ENCODE results near the gene PRTN3. TPM values are rescaled to one million over a fixed set of nuclear protein-coding genes. Genes with fewer than 3 reads are reported as not detected.
A peak's percentile ranks its signal among the peaks of the same experiment; 100 is the strongest.
"Not testable (repeated sequence)": the region's sequence is repeated elsewhere in the genome, so short reads cannot be mapped to it uniquely, and the experiment has no call there.

Gene PRTN3
- total and polyA plus RNA-seq, 2 experiments from 2014 or later = not detected

DNA sequence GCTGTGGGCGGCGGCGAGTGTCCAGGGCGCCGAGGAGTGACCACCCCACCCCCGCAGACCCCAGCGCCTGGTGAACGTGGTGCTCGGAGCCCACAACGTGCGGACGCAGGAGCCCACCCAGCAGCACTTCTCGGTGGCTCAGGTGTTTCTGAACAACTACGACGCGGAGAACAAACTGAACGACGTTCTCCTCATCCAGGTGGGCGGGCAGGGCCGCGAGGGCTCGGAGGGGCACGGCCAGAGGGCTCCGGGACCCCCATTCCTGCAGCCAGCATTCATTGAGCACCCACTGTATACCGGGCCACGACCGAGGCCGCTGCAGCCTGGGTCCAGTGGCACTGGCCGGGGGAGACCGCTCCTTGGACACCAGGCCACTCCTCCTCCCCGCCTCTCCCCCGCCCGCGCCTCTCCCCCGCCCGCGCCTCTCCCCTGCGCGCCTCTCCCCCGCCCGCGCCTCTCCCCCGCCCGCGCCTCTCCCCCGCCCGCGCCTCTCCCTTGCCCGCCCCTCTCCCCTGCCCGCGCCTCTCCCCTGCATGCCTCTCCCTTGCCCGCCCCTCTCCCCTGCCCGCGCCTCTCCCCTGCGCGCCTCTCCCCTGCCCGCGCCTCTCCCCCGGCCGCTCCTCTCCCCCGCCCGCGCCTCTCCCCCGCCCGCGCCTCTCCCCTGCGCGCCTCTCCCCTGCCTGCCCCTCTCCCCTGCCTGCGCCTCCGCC lies 3.2 kb downstream of the PRTN3 start:
- no peaks in the 10 kb centered on the region for H3K36me3 ChIP-seq (replicated peaks; ENCODE audit: insufficient read depth, low read depth)
- H3K4me1 ChIP-seq (ENCODE audit: insufficient read depth) = peaks cover 10% of the 10 kb centered on the region
- no peak overlapping the region for H2AFZ ChIP-seq
- no peak overlapping the region for H3K4me3 ChIP-seq
- H3K27me3 ChIP-seq = peaks cover 27% of the 10 kb centered on the region
- TF ChIP-seq EZH2phosphoT487 (IDR thresholded peaks at IDR 0.05; ENCODE audit: low read depth, severe bottlenecking, unreplicated experiment) (no peak), EZH2 (IDR thresholded peaks at IDR 0.05; ENCODE audit: borderline replicate concordance) (peak; percentile 7)
- TF ChIP-seq, protein P1, sequence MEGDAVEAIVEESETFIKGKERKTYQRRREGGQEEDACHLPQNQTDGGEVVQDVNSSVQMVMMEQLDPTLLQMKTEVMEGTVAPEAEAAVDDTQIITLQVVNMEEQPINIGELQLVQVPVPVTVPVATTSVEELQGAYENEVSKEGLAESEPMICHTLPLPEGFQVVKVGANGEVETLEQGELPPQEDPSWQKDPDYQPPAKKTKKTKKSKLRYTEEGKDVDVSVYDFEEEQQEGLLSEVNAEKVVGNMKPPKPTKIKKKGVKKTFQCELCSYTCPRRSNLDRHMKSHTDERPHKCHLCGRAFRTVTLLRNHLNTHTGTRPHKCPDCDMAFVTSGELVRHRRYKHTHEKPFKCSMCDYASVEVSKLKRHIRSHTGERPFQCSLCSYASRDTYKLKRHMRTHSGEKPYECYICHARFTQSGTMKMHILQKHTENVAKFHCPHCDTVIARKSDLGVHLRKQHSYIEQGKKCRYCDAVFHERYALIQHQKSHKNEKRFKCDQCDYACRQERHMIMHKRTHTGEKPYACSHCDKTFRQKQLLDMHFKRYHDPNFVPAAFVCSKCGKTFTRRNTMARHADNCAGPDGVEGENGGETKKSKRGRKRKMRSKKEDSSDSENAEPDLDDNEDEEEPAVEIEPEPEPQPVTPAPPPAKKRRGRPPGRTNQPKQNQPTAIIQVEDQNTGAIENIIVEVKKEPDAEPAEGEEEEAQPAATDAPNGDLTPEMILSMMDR (IDR thresholded peaks at IDR 0.05; ENCODE audit: poor library complexity) = no peak
- H3K4me2 ChIP-seq = peak overlapping the region; percentile 82
- 44% methylated on average over 18 of the region's 70 CpGs for WGBS (ENCODE audit: low lambda C conversion rate, missing lambda C conversion rate)
- no peak overlapping the region for H3K27ac ChIP-seq
- DNase-seq (ENCODE audit: low spot score) = no peak
- no peaks in the 10 kb centered on the region for H3K9me2 ChIP-seq (replicated peaks; ENCODE audit: insufficient read depth)
- H4K20me1 ChIP-seq (ENCODE audit: insufficient read depth, poor library complexity, severe bottlenecking) = no peaks in the 10 kb centered on the region
- no peaks in the 10 kb centered on the region for H3K79me2 ChIP-seq
- H3K9me3 ChIP-seq (ENCODE audit: low read depth) = no peaks in the 10 kb centered on the region

DNA sequence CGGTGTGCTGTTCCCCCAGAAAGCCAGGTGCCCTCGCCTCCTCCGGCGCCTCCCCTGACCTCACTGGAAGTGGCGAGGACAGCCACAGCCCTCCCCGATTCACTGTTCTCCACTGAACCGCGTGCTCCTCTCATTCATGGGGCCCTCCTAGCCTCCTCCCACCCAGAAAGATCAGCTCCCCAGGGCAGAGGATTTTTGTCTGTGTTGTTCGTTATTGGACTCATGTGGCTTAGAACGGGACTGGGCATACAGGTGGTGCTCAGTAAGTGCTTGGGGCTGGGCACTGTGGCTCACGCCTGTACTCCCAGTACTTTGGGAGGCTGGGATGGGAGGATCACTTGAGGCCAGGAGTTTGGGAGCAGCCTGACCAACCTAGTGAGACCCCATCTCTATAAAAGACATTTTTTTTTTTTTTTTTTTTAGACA lies 3.8 kb downstream of the PRTN3 start:
- Histone ChIP-seq H3K79me2 (no peaks in the 10 kb centered on the region), H3K4me2 (no peak overlapping the region), H4K20me1 (ENCODE audit: insufficient read depth, poor library complexity, severe bottlenecking) (no peaks in the 10 kb centered on the region), H3K4me3 (no peak overlapping the region), H3K36me3 (replicated peaks; ENCODE audit: insufficient read depth, low read depth) (no peaks in the 10 kb centered on the region), H3K9me2 (replicated peaks; ENCODE audit: insufficient read depth) (no peaks in the 10 kb centered on the region), H3K27ac (no peak overlapping the region), H3K9me3 (ENCODE audit: low read depth) (no peaks in the 10 kb centered on the region), H2AFZ (no peak overlapping the region), H3K4me1 (ENCODE audit: insufficient read depth) (peaks cover 10% of the 10 kb centered on the region), H3K27me3 (peaks cover 27% of the 10 kb centered on the region)
- no peak for DNase-seq (ENCODE audit: low spot score)
- WGBS (ENCODE audit: low lambda C conversion rate, missing lambda C conversion rate) = 71% methylated on average over 11 of the region's 11 CpGs
- TF ChIP-seq EZH2 (IDR thresholded peaks at IDR 0.05; ENCODE audit: borderline replicate concordance) (no peak), EZH2phosphoT487 (IDR thresholded peaks at IDR 0.05; ENCODE audit: low read depth, severe bottlenecking, unreplicated experiment) (no peak)
- TF ChIP-seq, protein P1 (IDR thresholded peaks at IDR 0.05; ENCODE audit: poor library complexity) = no peak

DNA sequence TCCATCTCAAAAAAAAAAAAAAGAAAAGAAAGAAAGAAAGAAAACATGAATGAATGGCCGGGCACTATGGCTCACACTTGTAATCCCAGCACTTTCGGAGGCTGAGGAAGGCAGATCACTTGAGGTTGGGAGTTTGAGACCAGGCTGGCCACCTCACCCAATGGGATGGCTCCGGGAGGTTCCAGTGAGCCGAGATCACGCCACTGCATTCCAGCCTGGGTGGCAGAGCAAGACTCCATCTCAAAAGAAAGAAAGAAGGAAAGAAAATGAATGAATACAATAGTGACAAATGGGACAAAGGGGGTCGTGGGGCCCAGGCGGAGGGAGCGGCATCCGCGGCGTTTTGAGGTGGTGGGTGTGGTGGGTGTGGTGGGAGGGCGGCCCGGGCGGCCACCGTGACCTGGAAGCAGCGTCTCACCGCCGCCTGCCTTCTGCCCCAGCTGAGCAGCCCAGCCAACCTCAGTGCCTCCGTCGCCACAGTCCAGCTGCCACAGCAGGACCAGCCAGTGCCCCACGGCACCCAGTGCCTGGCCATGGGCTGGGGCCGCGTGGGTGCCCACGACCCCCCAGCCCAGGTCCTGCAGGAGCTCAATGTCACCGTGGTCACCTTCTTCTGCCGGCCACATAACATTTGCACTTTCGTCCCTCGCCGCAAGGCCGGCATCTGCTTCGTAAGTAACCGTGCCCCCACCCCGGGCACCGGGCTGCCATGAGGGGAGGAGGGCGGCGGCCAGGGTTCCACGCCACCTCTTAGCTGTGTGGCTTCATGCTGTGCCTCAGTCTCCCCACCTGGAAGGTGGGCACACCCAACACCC lies 5.1 kb downstream of the PRTN3 start:
- DNase-seq (ENCODE audit: low spot score) = no peak
- Histone ChIP-seq H3K9me2 (replicated peaks; ENCODE audit: insufficient read depth) (no peaks in the 10 kb centered on the region), H2AFZ (no peak overlapping the region), H3K36me3 (replicated peaks; ENCODE audit: insufficient read depth, low read depth) (no peaks in the 10 kb centered on the region), H3K27me3 (peaks cover 27% of the 10 kb centered on the region), H3K79me2 (no peaks in the 10 kb centered on the region), H3K4me1 (ENCODE audit: insufficient read depth) (peaks cover 10% of the 10 kb centered on the region), H3K4me2 (no peak overlapping the region), H3K27ac (no peak overlapping the region), H3K9me3 (ENCODE audit: low read depth) (no peaks in the 10 kb centered on the region), H4K20me1 (ENCODE audit: insufficient read depth, poor library complexity, severe bottlenecking) (no peaks in the 10 kb centered on the region), H3K4me3 (no peak overlapping the region)
- no peak for TF ChIP-seq EZH2phosphoT487 (IDR thresholded peaks at IDR 0.05; ENCODE audit: low read depth, severe bottlenecking, unreplicated experiment)
- WGBS (ENCODE audit: low lambda C conversion rate, missing lambda C conversion rate) = 90% methylated on average over 18 of the region's 37 CpGs

DNA sequence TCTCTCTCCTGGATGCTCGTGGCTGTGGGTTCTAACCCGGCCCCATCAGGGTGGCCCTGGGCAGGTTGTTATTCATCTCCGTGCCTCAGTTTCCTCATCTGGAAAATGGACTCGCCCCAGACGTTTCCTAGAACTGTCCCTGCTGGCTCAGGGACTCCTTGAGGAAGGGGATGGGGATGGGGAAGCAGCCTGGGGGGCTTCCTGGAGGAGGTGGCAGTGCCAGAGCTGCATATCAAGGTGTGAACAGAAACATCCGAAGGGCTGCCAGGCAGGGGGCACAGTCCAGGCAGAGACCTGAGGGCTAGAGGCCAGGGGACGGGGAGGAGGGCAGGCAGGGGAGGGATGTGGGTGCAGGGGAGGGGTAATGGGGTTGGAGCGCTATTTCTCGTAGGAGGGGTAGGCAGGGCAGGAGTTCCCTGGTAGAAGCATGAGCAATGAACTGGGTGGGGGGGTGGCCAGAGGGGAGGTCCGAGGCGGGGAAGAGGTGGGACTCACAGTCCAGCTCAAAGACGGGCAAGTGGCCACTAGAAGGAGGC lies 7.7 kb downstream of the PRTN3 start:
- Histone ChIP-seq H3K9me2 (replicated peaks; ENCODE audit: insufficient read depth) (no peaks in the 10 kb centered on the region), H3K9me3 (ENCODE audit: low read depth) (no peaks in the 10 kb centered on the region), H3K79me2 (no peaks in the 10 kb centered on the region), H3K36me3 (replicated peaks; ENCODE audit: insufficient read depth, low read depth) (no peaks in the 10 kb centered on the region), H3K4me2 (no peak overlapping the region), H3K27ac (no peak overlapping the region), H3K4me3 (no peak overlapping the region), H3K27me3 (peaks cover 18% of the 10 kb centered on the region), H4K20me1 (ENCODE audit: insufficient read depth, poor library complexity, severe bottlenecking) (no peaks in the 10 kb centered on the region), H2AFZ (no peak overlapping the region), H3K4me1 (ENCODE audit: insufficient read depth) (peaks cover 5% of the 10 kb centered on the region)
- TF ChIP-seq EZH2phosphoT487 (IDR thresholded peaks at IDR 0.05; ENCODE audit: low read depth, severe bottlenecking, unreplicated experiment) (no peak), EZH2 (IDR thresholded peaks at IDR 0.05; ENCODE audit: borderline replicate concordance) (no peak)
- TF ChIP-seq, protein P1 (IDR thresholded peaks at IDR 0.05; ENCODE audit: poor library complexity) = no peak
- DNase-seq (ENCODE audit: low spot score) = no peak
- WGBS (ENCODE audit: low lambda C conversion rate, missing lambda C conversion rate) = 73% methylated on average over 12 of the region's 12 CpGs

DNA sequence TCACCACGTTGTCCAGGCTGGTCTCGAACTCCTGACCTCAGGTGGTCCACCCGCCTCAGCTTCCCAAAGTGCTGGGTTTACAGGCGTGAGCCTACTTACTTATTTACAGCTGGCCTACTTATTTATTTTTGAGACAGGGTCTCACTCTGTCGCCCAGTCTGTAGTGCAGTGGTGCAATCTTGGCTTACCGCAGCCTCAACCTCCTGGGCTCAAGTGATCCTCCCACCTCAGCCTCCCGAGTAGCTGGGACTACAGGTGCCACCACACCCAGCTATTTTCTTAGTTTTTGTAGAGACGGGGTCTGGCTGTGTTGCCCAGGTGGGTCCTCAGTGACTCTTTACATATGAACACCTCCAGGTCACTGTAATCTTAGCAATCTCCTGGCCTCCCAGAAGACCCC lies 8.4 kb downstream of the PRTN3 start:
- not testable (repeated sequence) for H3K4me1 ChIP-seq (ENCODE audit: insufficient read depth); H3K27ac ChIP-seq; H2AFZ ChIP-seq; H3K4me3 ChIP-seq; DNase-seq (ENCODE audit: low spot score); H4K20me1 ChIP-seq (ENCODE audit: insufficient read depth, poor library complexity, severe bottlenecking); H3K79me2 ChIP-seq; H3K9me3 ChIP-seq (ENCODE audit: low read depth); H3K4me2 ChIP-seq; H3K9me2 ChIP-seq (replicated peaks; ENCODE audit: insufficient read depth); H3K36me3 ChIP-seq (replicated peaks; ENCODE audit: insufficient read depth, low read depth)
- 90% methylated on average over 8 of the region's 8 CpGs for WGBS (ENCODE audit: low lambda C conversion rate, missing lambda C conversion rate)
- peaks cover 13% of the 10 kb centered on the region for H3K27me3 ChIP-seq

Data from hepatocyte (in vitro differentiated cells).